ENCODE results near the gene COG5. TPM values are rescaled to one million over a fixed set of nuclear protein-coding genes. Genes with fewer than 3 reads are reported as not detected.

Gene COG5
- total RNA-seq, 2 donors from 2014 or later = 50.1 to 102 TPM

GRCh38 chr7:107560898-107561516 is 2.7 kb downstream of the COG5 start:
- Histone ChIP-seq H3K4me1 (peaks cover 48% of the 10 kb centered on the region), H3K27ac (no peak overlapping the region), H3K27me3 (no peaks in the 10 kb centered on the region), H3K36me3 (replicated peaks in 1 of 2; ENCODE audit: insufficient read depth in 1 of 2, low read depth in 2 of 2) (peaks cover 0 to 1% of the 10 kb centered on the region in 2 donors), H3K9me3 (no peaks in the 10 kb centered on the region), H3K4me3 (no peak overlapping the region)
- DNase-seq (no peak), ATAC-seq (no peak)
- intact Hi-C loops (cut with DNase I) = no loop called here
- WGBS, 2 donors = 70 to 78% methylated on average over 6 of the region's 6 CpGs
- TF ChIP-seq CTCF (IDR thresholded peaks at IDR 0.05) (no peak), POLR2A (IDR thresholded peaks at IDR 0.05) (no peak)

- TF ChIP-seq CTCF (IDR thresholded peaks at IDR 0.05) (no peak), POLR2A (IDR thresholded peaks at IDR 0.05) (no peak)
- intact Hi-C loops (cut with DNase I) = no loop called here
- Histone ChIP-seq H3K9me3 (no peaks in the 10 kb centered on the region), H3K36me3 (replicated peaks in 1 of 2; ENCODE audit: insufficient read depth in 1 of 2, low read depth in 2 of 2) (peaks cover 0 to 1% of the 10 kb centered on the region in 2 donors), H3K27ac (no peak overlapping the region), H3K27me3 (no peaks in the 10 kb centered on the region), H3K4me1 (peaks cover 44% of the 10 kb centered on the region), H3K4me3 (no peak overlapping the region)
- WGBS, 2 donors = 56 to 58% methylated on average over 2 of the region's 2 CpGs
- ATAC-seq (no peak), DNase-seq (no peak)
Observed at GRCh38 chr7:107559864-107560263, 3.9 kb downstream of the COG5 start.

GRCh38 chr7:107555893-107556292 is 7.8 kb downstream of the COG5 start:
- WGBS, 2 donors = 97% methylated on average over 3 of the region's 3 CpGs
- H3K27ac ChIP-seq = no peak overlapping the region
- H3K4me3 ChIP-seq = no peak overlapping the region
- ATAC-seq (no peak), DNase-seq (no peak)
- intact Hi-C loops (cut with DNase I) = no loop called here
- H3K4me1 ChIP-seq = peaks cover 16% of the 10 kb centered on the region
- no peaks in the 10 kb centered on the region for H3K27me3 ChIP-seq
- no peaks in the 10 kb centered on the region for H3K9me3 ChIP-seq
- H3K36me3 ChIP-seq (replicated peaks in 1 of 2; ENCODE audit: insufficient read depth in 1 of 2, low read depth in 2 of 2) = peaks cover 5% of the 10 kb centered on the region in 2 donors
- no peak for TF ChIP-seq POLR2A (IDR thresholded peaks at IDR 0.05)

GRCh38 chr7:107551936-107552335 is 11.8 kb downstream of the COG5 start:
- peaks cover 5% of the 10 kb centered on the region in 2 donors for H3K36me3 ChIP-seq (replicated peaks in 1 of 2; ENCODE audit: insufficient read depth in 1 of 2, low read depth in 2 of 2)
- no peak for ATAC-seq
- WGBS, 2 donors = 97 to 100% methylated on average over 1 of the region's 1 CpG

More at GRCh38 chr7:107551936-107552335, 11.8 kb downstream of the COG5 start:
- Histone ChIP-seq H3K9me3 (no peaks in the 10 kb centered on the region), H3K4me1 (no peaks in the 10 kb centered on the region), H3K27ac (no peak overlapping the region), H3K27me3 (no peaks in the 10 kb centered on the region), H3K4me3 (no peak overlapping the region)
- no peak for TF ChIP-seq POLR2A (IDR thresholded peaks at IDR 0.05)
- TF ChIP-seq CTCF (IDR thresholded peaks at IDR 0.05) = no peak
- DNase-seq = no peak
- intact Hi-C loops (cut with DNase I) = no loop called here
